GM13977 (cell line): ENCODE data around the gene TARS2.

Experiments
- DNase-seq: peaks from one replicate; pipeline ENCODE4 v3.0.0; 2012; ENCODE audit warnings: low spot score
- in situ Hi-C: fragments of 300-500 bp; cut with MboI; formaldehyde crosslinking; loops from one replicate; pipeline ENCODE4 v1.12.0; 2022; ENCODE audit warnings: low sequenced_read_pairs, low pct_unique_long_range_greater_than_20kb, mixed read lengths, inconsistent platforms; ENCODE audit not compliant: unreplicated experiment
- TF ChIP-seq, protein P1 (sequence below): IDR thresholded peaks from 2 replicates; pipeline ENCODE4 v1.5.1; 2012; ENCODE audit warnings: mild to moderate bottlenecking, control low read depth; ENCODE audit not compliant: insufficient read depth; ENCODE audit errors: extremely low read depth, missing control alignments

The TARS2 gene

DNA sequence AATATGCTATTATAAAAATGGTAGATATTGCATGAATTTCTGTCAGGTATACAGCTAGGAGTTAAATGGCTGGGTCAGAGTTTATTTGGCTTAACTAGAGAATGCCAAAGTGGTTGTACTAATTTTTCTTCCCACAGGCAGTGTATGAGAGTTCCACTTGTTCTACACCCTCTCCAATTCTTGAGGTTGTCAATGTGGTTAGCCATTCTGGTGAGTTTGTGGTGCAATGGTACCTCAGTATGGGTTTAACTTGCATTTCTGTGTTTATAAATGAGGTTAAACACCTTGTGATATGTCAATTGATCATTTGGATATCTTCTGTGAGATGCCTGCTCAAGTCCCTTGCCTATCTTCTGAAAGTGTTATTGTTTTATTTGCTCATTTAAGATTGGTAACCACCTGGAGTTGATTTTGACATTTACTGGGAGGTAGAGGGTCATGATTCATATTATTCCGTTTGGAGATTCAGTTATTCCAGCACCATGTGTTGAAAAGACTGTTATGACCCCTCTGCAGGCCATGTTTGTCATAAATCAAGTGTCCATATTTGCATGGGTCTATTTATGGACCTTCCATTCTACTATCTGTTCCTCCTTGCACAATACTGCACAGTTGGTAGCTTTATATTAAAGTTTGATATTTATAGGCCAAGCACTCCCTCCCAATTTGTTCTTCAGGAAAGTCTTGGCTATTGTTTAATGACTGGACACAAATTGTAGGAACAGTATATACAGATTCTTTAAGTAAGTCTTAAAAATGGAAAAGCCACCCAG lies 34.2 kb downstream of the TARS2 start:
- TF ChIP-seq, protein P1, sequence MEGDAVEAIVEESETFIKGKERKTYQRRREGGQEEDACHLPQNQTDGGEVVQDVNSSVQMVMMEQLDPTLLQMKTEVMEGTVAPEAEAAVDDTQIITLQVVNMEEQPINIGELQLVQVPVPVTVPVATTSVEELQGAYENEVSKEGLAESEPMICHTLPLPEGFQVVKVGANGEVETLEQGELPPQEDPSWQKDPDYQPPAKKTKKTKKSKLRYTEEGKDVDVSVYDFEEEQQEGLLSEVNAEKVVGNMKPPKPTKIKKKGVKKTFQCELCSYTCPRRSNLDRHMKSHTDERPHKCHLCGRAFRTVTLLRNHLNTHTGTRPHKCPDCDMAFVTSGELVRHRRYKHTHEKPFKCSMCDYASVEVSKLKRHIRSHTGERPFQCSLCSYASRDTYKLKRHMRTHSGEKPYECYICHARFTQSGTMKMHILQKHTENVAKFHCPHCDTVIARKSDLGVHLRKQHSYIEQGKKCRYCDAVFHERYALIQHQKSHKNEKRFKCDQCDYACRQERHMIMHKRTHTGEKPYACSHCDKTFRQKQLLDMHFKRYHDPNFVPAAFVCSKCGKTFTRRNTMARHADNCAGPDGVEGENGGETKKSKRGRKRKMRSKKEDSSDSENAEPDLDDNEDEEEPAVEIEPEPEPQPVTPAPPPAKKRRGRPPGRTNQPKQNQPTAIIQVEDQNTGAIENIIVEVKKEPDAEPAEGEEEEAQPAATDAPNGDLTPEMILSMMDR = no peak
- DNase-seq = no peak
- in situ Hi-C loops = no loop called here

- DNase-seq = no peak
- TF ChIP-seq, protein P1 = no peak
- in situ Hi-C loops = loop anchor here (25.0 kb wide), 1 partner anchor 263 kb away; the partner anchor contains the start of genes APH1A, C1orf54 and CA14
Observed at GRCh38 chr1:150525348-150525747, 38.1 kb downstream of the TARS2 start.

GRCh38 chr1:150528196-150528595 lies 41.0 kb downstream of the TARS2 start:
- DNase-seq = no peak
- in situ Hi-C loops = loop anchor here (25.0 kb wide), 1 partner anchor 266 kb away; the partner anchor contains the start of genes APH1A, C1orf54 and CA14
- TF ChIP-seq, protein P1 = no peak

DNA sequence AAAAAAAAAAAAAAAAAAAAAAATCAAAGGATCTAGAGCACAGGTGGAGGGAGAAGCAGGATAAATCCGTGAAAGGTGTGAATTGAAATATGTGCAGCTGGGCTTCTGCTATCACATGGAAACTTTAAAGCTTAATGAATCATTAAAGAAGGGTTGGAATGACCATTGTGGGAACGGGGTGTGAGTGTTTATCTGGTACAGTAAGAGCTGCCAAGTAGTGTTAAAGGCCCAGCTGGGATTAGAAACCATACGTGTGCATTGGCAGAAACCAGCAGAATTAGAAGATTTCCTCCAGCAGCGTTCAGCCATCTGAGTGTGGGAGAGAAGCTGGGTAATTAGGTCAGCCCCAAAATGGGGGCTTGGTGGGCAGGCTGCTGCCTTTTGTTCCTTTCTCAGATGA lies 41.8 kb downstream of the TARS2 start:
- TF ChIP-seq, protein P1 = no peak
- no peak for DNase-seq
- in situ Hi-C loops = loop anchor here (25.0 kb wide), 1 partner anchor 267 kb away; the partner anchor contains the start of genes APH1A, C1orf54 and CA14

- no peak for DNase-seq
- TF ChIP-seq, protein P1 = no peak
- in situ Hi-C loops = loop anchor here (10.0 to 25.0 kb wide), 2 partner anchors 66 to 268 kb away; partner anchors contain the start of genes APH1A, C1orf54 and CA14
Observed at GRCh38 chr1:150530491-150531159, 43.4 kb downstream of the TARS2 start.

GRCh38 chr1:150532860-150533259 lies 45.6 kb downstream of the TARS2 start:
- no peak for DNase-seq
- in situ Hi-C loops = loop anchor here (10.0 to 25.0 kb wide), 2 partner anchors 68 to 271 kb away; partner anchors contain the start of genes APH1A, C1orf54 and CA14
- TF ChIP-seq, protein P1 = no peak
